WTC11 (cell line): Measurements from ENCODE around the gene DEPDC1B.

ENCODE experiments used
- CREB1 ChIP-seq: sonication (generic); formaldehyde crosslinking; IDR thresholded peaks from 2 replicates; pipeline ENCODE4 v1.8.0; 2023; ENCODE audit warnings: mild to moderate bottlenecking, missing genetic modification reagents
- CTCF ChIP-seq: fragments of 200-600 bp; IDR thresholded peaks from 2 replicates; pipeline ENCODE4 v1.8.0; 2022; ENCODE audit warnings: antibody characterized with exemption
- FOXP1 ChIP-seq: sonication (generic); formaldehyde crosslinking; IDR thresholded peaks from 2 replicates; pipeline ENCODE4 v1.8.0; 2022; ENCODE audit warnings: missing genetic modification reagents, mild to moderate bottlenecking, moderate library complexity, borderline replicate concordance
- SMAD3 ChIP-seq: sonication (generic); formaldehyde crosslinking; IDR thresholded peaks from 2 replicates; pipeline ENCODE4 v1.8.0; 2022; ENCODE audit warnings: missing genetic modification reagents, mild to moderate bottlenecking, borderline replicate concordance
- SP1 ChIP-seq: sonication (generic); formaldehyde crosslinking; conservative IDR thresholded peaks from 2 replicates; pipeline ENCODE4 v1.8.1; 2022; ENCODE audit warnings: missing genetic modification reagents
- TCF7 ChIP-seq: sonication (generic); formaldehyde crosslinking; IDR thresholded peaks from 2 replicates; pipeline ENCODE4 v1.8.0; 2022; ENCODE audit warnings: mild to moderate bottlenecking, low read depth, missing genetic modification reagents, moderate library complexity

- TF ChIP-seq CTCF (no peak), CREB1 (CRISPR knock-in tag) (no peak), SP1 (no peak), FOXP1 (CRISPR knock-in tag) (no peak), TCF7 (no peak), SMAD3 (no peak)
These were observed 24.2 kb upstream of the DEPDC1B start for GRCh38 chr5:60724126-60724525.
